Mesenchymal stem cell (in vitro differentiated cells and primary cell): ENCODE measurements around the gene IFT88.

Source experiments
- DNase-seq: peaks from one replicate; pipeline ENCODE4 v3.0.0-alpha.2; 2013
- H2AFZ ChIP-seq: one replicate; pipeline ENCODE4 v1.6.1; 2013; ENCODE audit warnings: low read depth, mild to moderate bottlenecking, control low read depth, inconsistent platforms, low read length, moderate library complexity
- H2AK5ac ChIP-seq: 2 replicates; pipeline ENCODE4 v1.6.1; 2013; ENCODE audit warnings: low read length, moderate library complexity, mild to moderate bottlenecking, inconsistent platforms; ENCODE audit not compliant: severe bottlenecking
- H2BK120ac ChIP-seq: one replicate; pipeline ENCODE4 v1.6.1; 2013; ENCODE audit warnings: low read depth, mild to moderate bottlenecking, inconsistent platforms, low read length, moderate library complexity
- H2BK12ac ChIP-seq, 2 experiments: one replicate each; pipeline ENCODE4 v1.6.1; 2013; ENCODE audit warnings: inconsistent platforms in 2 of 2, low read length in 2 of 2, mild to moderate bottlenecking in 2 of 2, moderate library complexity in 2 of 2, control low read depth in 1 of 2
- H2BK15ac ChIP-seq: one replicate; pipeline ENCODE4 v1.6.1; 2013; ENCODE audit warnings: mild to moderate bottlenecking, low read depth, inconsistent platforms; ENCODE audit not compliant: poor library complexity, severe bottlenecking
- H2BK5ac ChIP-seq: 2 replicates; pipeline ENCODE4 v1.6.1; 2013; ENCODE audit warnings: low read depth, mild to moderate bottlenecking, low read length, control low read depth, inconsistent platforms; ENCODE audit not compliant: poor library complexity, severe bottlenecking
- H3K14ac ChIP-seq, 2 experiments: one replicate each; pipeline ENCODE4 v1.6.1; 2013; ENCODE audit warnings: inconsistent platforms in 2 of 2, low read length in 2 of 2, control low read depth in 1 of 2, mild to moderate bottlenecking in 1 of 2, moderate library complexity in 1 of 2
- H3K18ac ChIP-seq, 2 experiments: one replicate each; pipeline ENCODE4 v1.6.1; 2013; ENCODE audit warnings: inconsistent platforms in 2 of 2, low read length in 2 of 2, control low read depth in 1 of 2, low read depth in 1 of 2, mild to moderate bottlenecking in 1 of 2
- H3K23ac ChIP-seq, 2 experiments: one replicate each; pipeline ENCODE4 v1.6.1; 2013; ENCODE audit warnings: inconsistent platforms in 2 of 2, low read length in 2 of 2, mild to moderate bottlenecking in 2 of 2, moderate library complexity in 2 of 2, control low read depth in 1 of 2
- H3K27ac ChIP-seq: 2 replicates; pipeline ENCODE4 v1.5.1; 2013; ENCODE audit warnings: mild to moderate bottlenecking, moderate library complexity, low read length, control low read depth, inconsistent platforms; ENCODE audit not compliant: poor library complexity, severe bottlenecking
- H3K27me3 ChIP-seq, 2 experiments: 2 replicates each; pipeline versions ENCODE4 v1.6.1 to v1.7.0; 2013; ENCODE audit warnings: low read length in 2 of 2, mild to moderate bottlenecking in 2 of 2, moderate library complexity in 2 of 2, control low read depth in 1 of 2, inconsistent platforms in 1 of 2; ENCODE audit not compliant: control insufficient read depth in 1 of 2, insufficient read depth in 1 of 2
- H3K36me3 ChIP-seq, 2 experiments: 2 replicates each; pipeline versions ENCODE4 v1.6.1 to v1.7.0; 2013; ENCODE audit warnings: low read length in 2 of 2, control low read depth in 1 of 2, inconsistent platforms in 1 of 2, low read depth in 1 of 2, mild to moderate bottlenecking in 1 of 2; ENCODE audit not compliant: insufficient read depth in 2 of 2, control insufficient read depth in 1 of 2
- H3K4ac ChIP-seq, 2 experiments: one replicate each; pipeline ENCODE4 v1.6.1; 2013; ENCODE audit warnings: inconsistent platforms in 2 of 2, low read length in 2 of 2, mild to moderate bottlenecking in 2 of 2, moderate library complexity in 2 of 2, control low read depth in 1 of 2, low read depth in 1 of 2
- H3K4me1 ChIP-seq: 2 replicates; pipeline ENCODE4 v1.6.1; 2013; ENCODE audit warnings: low read depth, low read length, control low read depth; ENCODE audit not compliant: control insufficient read depth, insufficient read depth
- H3K4me2 ChIP-seq: 2 replicates; pipeline ENCODE4 v1.6.1; 2013; ENCODE audit warnings: low read length, mild to moderate bottlenecking, inconsistent platforms; ENCODE audit not compliant: poor library complexity, severe bottlenecking
- H3K4me3 ChIP-seq, 2 experiments: 2 replicates each; pipeline versions ENCODE4 v1.5.1 to v1.7.0; 2013; ENCODE audit warnings: low read length in 2 of 2, mild to moderate bottlenecking in 2 of 2, control low read depth in 1 of 2, low read depth in 1 of 2; ENCODE audit not compliant: insufficient read depth in 1 of 2
- H3K79me1 ChIP-seq: replicated peaks from 2 replicates; pipeline ENCODE4 v1.6.1; 2013; ENCODE audit warnings: mild to moderate bottlenecking, control low read depth, low read length, inconsistent platforms; ENCODE audit not compliant: poor library complexity, severe bottlenecking
- H3K9ac ChIP-seq: 2 replicates; pipeline ENCODE4 v1.7.0; 2013; ENCODE audit warnings: mild to moderate bottlenecking, low read length, moderate library complexity
- H3K9me3 ChIP-seq: 2 replicates; pipeline ENCODE4 v1.7.0; 2013; ENCODE audit warnings: mild to moderate bottlenecking, low read length; ENCODE audit not compliant: control insufficient read depth
- H4K8ac ChIP-seq: one replicate; pipeline ENCODE4 v1.6.1; 2013; ENCODE audit warnings: inconsistent platforms, mild to moderate bottlenecking, low read length, moderate library complexity
- H4K91ac ChIP-seq: one replicate; pipeline ENCODE4 v1.6.1; 2013; ENCODE audit warnings: mild to moderate bottlenecking, low read length, inconsistent platforms
- whole genome bisulfite sequencing: methylation state at CpG from one replicate; pipeline ENCODE4 v1.1.7; 2013; ENCODE audit warnings: mixed read lengths; 5-methylcytosine and 5-hydroxymethylcytosine counted together

IFT88 gene

GRCh38 chr13:20573186-20573585, 6.2 kb downstream of the IFT88 start:
- Histone ChIP-seq H3K79me1 (peaks cover 12% of the 10 kb centered on the region), H3K4me2 (no peak overlapping the region), H2BK15ac (no peak overlapping the region), H3K23ac (no peak overlapping the region), H3K9ac (no peak overlapping the region), H4K91ac (no peak overlapping the region), H3K14ac (no peak overlapping the region), H3K4ac (no peak overlapping the region), H3K4me1 (no peaks in the 10 kb centered on the region), H4K8ac (no peak overlapping the region), H2BK120ac (no peak overlapping the region), H2BK12ac (no peak overlapping the region), H3K27ac (no peak overlapping the region), H3K36me3 (peaks cover 3 to 18% of the 10 kb centered on the region in 2 experiments), H2AK5ac (no peak overlapping the region), H3K18ac (no peak overlapping the region), H2AFZ (no peak overlapping the region), H3K27me3 (no peaks in the 10 kb centered on the region), H2BK5ac (no peak overlapping the region), H3K4me3 (no peak overlapping the region), H3K9me3 (peaks cover 19% of the 10 kb centered on the region)
- DNase-seq, result no peak
- 95% methylated on average over 3 of the region's 4 CpGs for WGBS

GRCh38 chr13:20573636-20574035, 6.7 kb downstream of the IFT88 start:
- Histone ChIP-seq H3K23ac (no peak overlapping the region), H3K9me3 (peaks cover 19% of the 10 kb centered on the region), H3K27me3 (no peaks in the 10 kb centered on the region), H2AK5ac (no peak overlapping the region), H3K4ac (no peak overlapping the region), H4K91ac (no peak overlapping the region), H2BK12ac (no peak overlapping the region), H3K4me1 (no peaks in the 10 kb centered on the region), H3K4me2 (no peak overlapping the region), H3K79me1 (peaks cover 12% of the 10 kb centered on the region), H3K36me3 (peaks cover 3 to 18% of the 10 kb centered on the region in 2 experiments), H3K18ac (no peak overlapping the region), H2BK5ac (no peak overlapping the region), H3K9ac (no peak overlapping the region), H2BK15ac (no peak overlapping the region), H3K4me3 (no peak overlapping the region), H3K27ac (no peak overlapping the region), H2BK120ac (no peak overlapping the region), H2AFZ (no peak overlapping the region), H4K8ac (no peak overlapping the region), H3K14ac (no peak overlapping the region)
- WGBS, result 83% methylated on average over 1 of the region's 2 CpGs
- DNase-seq, result no peak

- Histone ChIP-seq H3K4me1 (no peaks in the 10 kb centered on the region), H2BK12ac (no peak overlapping the region), H2AK5ac (no peak overlapping the region), H3K79me1 (peaks cover 14% of the 10 kb centered on the region), H4K8ac (no peak overlapping the region), H4K91ac (no peak overlapping the region), H3K36me3 (peaks cover 11 to 53% of the 10 kb centered on the region in 2 experiments), H3K9ac (no peak overlapping the region), H3K14ac (no peak overlapping the region), H3K9me3 (peaks cover 36% of the 10 kb centered on the region), H3K4ac (no peak overlapping the region), H3K23ac (no peak overlapping the region), H3K27me3 (no peaks in the 10 kb centered on the region), H3K4me2 (no peak overlapping the region), H2AFZ (no peak overlapping the region), H3K27ac (no peak overlapping the region), H2BK120ac (no peak overlapping the region), H2BK15ac (no peak overlapping the region), H3K18ac (no peak overlapping the region), H3K4me3 (no peak overlapping the region), H2BK5ac (no peak overlapping the region)
- 98% methylated on average over 3 of the region's 3 CpGs for WGBS
- no peak for DNase-seq
Observed at GRCh38 chr13:20579191-20579590, 12.2 kb downstream of the IFT88 start.

- no peak overlapping the region for H3K18ac ChIP-seq
- no peak overlapping the region for H3K4me3 ChIP-seq
- no peak overlapping the region for H3K23ac ChIP-seq
- no peak overlapping the region for H3K4ac ChIP-seq
- no peak overlapping the region for H3K9ac ChIP-seq
- H2AK5ac ChIP-seq, result no peak overlapping the region
- H2BK12ac ChIP-seq, result no peak overlapping the region
- H4K91ac ChIP-seq, result no peak overlapping the region
- H3K27me3 ChIP-seq, result no peaks in the 10 kb centered on the region
- no peak overlapping the region for H3K4me2 ChIP-seq
- peaks cover 45% of the 10 kb centered on the region for H3K9me3 ChIP-seq
- H3K14ac ChIP-seq, result no peak overlapping the region
- H2BK15ac ChIP-seq, result no peak overlapping the region
- peaks cover 14 to 61% of the 10 kb centered on the region in 2 experiments for H3K36me3 ChIP-seq
- 100% methylated on average over 3 of the region's 5 CpGs for WGBS
- H3K27ac ChIP-seq, result no peak overlapping the region
- no peak overlapping the region for H2BK5ac ChIP-seq
- H2BK120ac ChIP-seq, result no peak overlapping the region
- H3K4me1 ChIP-seq, result no peaks in the 10 kb centered on the region
- DNase-seq, result no peak
- no peak overlapping the region for H2AFZ ChIP-seq
- H4K8ac ChIP-seq, result no peak overlapping the region
- H3K79me1 ChIP-seq, result peaks cover 16% of the 10 kb centered on the region
Observed at GRCh38 chr13:20580257-20580656, 13.3 kb downstream of the IFT88 start.
